Sigmoid colon (tissue), 7 donors: ENCODE data around the gene DPM2. TPM values are rescaled to one million over a fixed set of nuclear protein-coding genes. Genes with fewer than 3 reads are reported as not detected.
A peak's percentile ranks its signal among the peaks of the same experiment; 100 is the strongest.

Source experiments
- DNase-seq: peaks from one replicate; pipeline ENCODE4 v3.0.0-alpha.2; 2019
- H3K27ac ChIP-seq, 4 donors: fragments of 200-600 bp; sonication (generic); one replicate each; pipeline ENCODE4 v1.5.1; 2016 to 2019; ENCODE audit warnings: mild to moderate bottlenecking in 1 of 4
- H3K27me3 ChIP-seq, 3 donors: fragments of 200-600 bp; sonication (generic); one replicate each; pipeline ENCODE4 v1.5.1; 2019; ENCODE audit warnings: mild to moderate bottlenecking in 1 of 3
- H3K36me3 ChIP-seq, 4 donors: fragments of 200-600 bp; sonication (generic); one replicate each; pipeline ENCODE4 v1.5.1; 2016 to 2019
- H3K4me1 ChIP-seq, 4 donors: fragments of 200-600 bp; sonication (generic); one replicate each; pipeline ENCODE4 v1.5.1; 2017 to 2019
- H3K4me3 ChIP-seq, 4 donors: fragments of 200-600 bp; sonication (generic); one replicate each; pipeline ENCODE4 v1.5.1; 2017 to 2019; ENCODE audit warnings: mild to moderate bottlenecking in 2 of 4, moderate library complexity in 1 of 4
- H3K9me3 ChIP-seq, 4 donors: fragments of 200-600 bp in 3 of 4; sonication (generic) in 3 of 4; one replicate each; pipeline versions ENCODE4 v1.5.1 to v1.6.1; 2013 to 2019
- CTCF ChIP-seq, 4 experiments: fragments of 450-650 bp in 3 of 4; fragments of 200-600 bp in 1 of 4; IDR thresholded peaks; one replicate each; pipeline ENCODE4 v1.5.1; 2016 to 2019; ENCODE audit warnings: antibody characterized with exemption in 4 of 4, mild to moderate bottlenecking in 3 of 4, moderate library complexity in 2 of 4
- EP300 ChIP-seq, 4 donors: sonication (generic); formaldehyde crosslinking; IDR thresholded peaks; one replicate each; pipeline ENCODE4 v1.6.1; 2017; ENCODE audit warnings: antibody characterized with exemption in 4 of 4
- POLR2A ChIP-seq, 2 donors: fragments of 450-650 bp; IDR thresholded peaks; one replicate each; pipeline ENCODE4 v1.6.1; 2016; ENCODE audit warnings: antibody characterized with exemption in 2 of 2, mild to moderate bottlenecking in 2 of 2, moderate library complexity in 2 of 2
- POLR2AphosphoS5 ChIP-seq, 4 donors: sonication (generic); formaldehyde crosslinking; IDR thresholded peaks; one replicate each; pipeline ENCODE4 v1.6.1; 2017; ENCODE audit warnings: antibody characterized with exemption in 4 of 4
- WGBS, 2 donors: extraction: QIAGEN DNeasy Blood & Tissue Kit; methylation state at CpG; one replicate each; pipeline ENCODE4 v1.1.7; 2013; 5-methylcytosine and 5-hydroxymethylcytosine counted together
- intact Hi-C: fragments of 100-400 bp; cut with DNase I; formaldehyde crosslinking; loops from one replicate; pipeline ENCODE4 v1.15.1; 2023
- polyA plus RNA-seq, 3 donors: library from polyadenylated mRNA; stranded (reverse); fragments of 200-250 nt; gene quantifications; one replicate each; pipeline ENCODE4 v1.2.3, GENCODE V29; 2013
- total RNA-seq, 4 donors: library from RNA; depleted of rRNA; stranded (reverse); fragments of >200 nt; gene quantifications; one replicate each; pipeline ENCODE4 v1.1.0, GENCODE V29; 2016
- donor health status: healthy with polysubstance abuse.
- donor health status: Bipolar disorder and iron deficiency.
- donor health status: healthy.

DPM2 gene
- total and polyA plus RNA-seq, 7 donors, result 6.0 to 41.9 (median 11.9) TPM

DNA sequence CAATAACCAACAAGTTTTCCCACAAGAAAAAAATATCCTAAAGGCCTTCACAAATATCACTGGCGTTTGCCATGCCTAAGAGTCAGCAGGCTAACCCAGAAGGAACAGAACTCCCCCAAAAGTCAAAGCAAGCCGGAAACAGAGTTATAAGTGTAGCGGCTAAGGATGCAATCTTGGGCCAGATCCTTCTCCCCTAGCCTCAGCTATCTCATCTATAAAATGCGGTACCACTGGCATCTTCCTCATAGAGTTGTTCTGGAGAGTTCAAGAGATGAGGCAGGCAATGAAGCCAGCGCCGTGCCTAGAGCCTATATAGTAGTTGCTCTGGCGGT lies 632 bp downstream of the DPM2 start:
- intact Hi-C loops, result no loop called here
- peaks cover 0 to 32% (median 29%) of the 10 kb centered on the region in 4 donors for H3K4me1 ChIP-seq
- 7 to 14% methylated on average over 7 of the region's 7 CpGs for WGBS, 2 donors
- H3K9me3 ChIP-seq, result no peaks in the 10 kb centered on the region
- H3K4me3 ChIP-seq, result peak overlapping the region; percentile 57 to 75 (median 72)
- TF ChIP-seq EP300 (IDR thresholded peaks at IDR 0.05) (no peak), POLR2A (IDR thresholded peaks at IDR 0.05) (no peak), POLR2AphosphoS5 (IDR thresholded peaks at IDR 0.05) (no peak), CTCF (IDR thresholded peaks at IDR 0.05) (no peak)
- no peak for DNase-seq
- H3K36me3 ChIP-seq, result peaks cover 0 to 23% (median 5%) of the 10 kb centered on the region in 4 donors
- no peaks in the 10 kb centered on the region for H3K27me3 ChIP-seq
- peak overlapping the region; percentile 66 to 77 (median 71) for H3K27ac ChIP-seq

GRCh38 chr9:127936347-127936852 lies 1.3 kb downstream of the DPM2 start:
- peaks cover 0 to 33% (median 30%) of the 10 kb centered on the region in 4 donors for H3K4me1 ChIP-seq
- DNase-seq, result no peak
- peak overlapping the region in 2 of 4 donors; percentile 71 to 72 for H3K4me3 ChIP-seq
- peaks cover 0 to 6% (median 0%) of the 10 kb centered on the region in 3 donors for H3K27me3 ChIP-seq
- intact Hi-C loops, result no loop called here
- 81 to 86% methylated on average over 14 of the region's 14 CpGs for WGBS, 2 donors
- peaks cover 0 to 17% (median 5%) of the 10 kb centered on the region in 4 donors for H3K36me3 ChIP-seq
- no peaks in the 10 kb centered on the region for H3K9me3 ChIP-seq
- no peak overlapping the region for H3K27ac ChIP-seq
- no peak for TF ChIP-seq EP300 (IDR thresholded peaks at IDR 0.05)
- TF ChIP-seq POLR2AphosphoS5 (IDR thresholded peaks at IDR 0.05), result no peak
- TF ChIP-seq POLR2A (IDR thresholded peaks at IDR 0.05), result no peak

DNA sequence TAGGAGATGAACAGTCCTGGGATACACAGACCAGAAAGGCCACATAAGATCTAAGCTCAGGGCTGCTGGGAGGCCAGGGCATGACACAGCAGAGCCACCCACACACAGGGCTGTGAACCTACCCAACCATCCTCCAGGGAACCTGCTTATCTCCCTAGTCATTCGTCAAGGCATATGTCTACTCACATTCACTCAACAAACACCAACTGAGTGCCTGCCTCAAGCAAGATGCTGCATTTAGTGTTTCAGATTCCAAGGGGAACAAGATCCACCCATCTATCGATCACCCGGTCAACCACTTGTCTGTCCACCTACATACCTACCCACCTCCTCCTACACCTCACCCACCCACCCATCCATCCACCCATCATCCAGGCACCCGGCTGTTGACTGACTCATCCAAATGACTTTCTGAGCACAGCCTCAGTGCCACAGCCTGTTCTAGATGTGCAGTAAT lies 1.9 kb downstream of the DPM2 start:
- Histone ChIP-seq H3K27ac (no peak overlapping the region), H3K36me3 (peaks cover 0 to 11% (median 5%) of the 10 kb centered on the region in 4 donors), H3K4me1 (peaks cover 0 to 39% (median 37%) of the 10 kb centered on the region in 4 donors), H3K4me3 (no peak overlapping the region), H3K27me3 (peaks cover 0 to 12% (median 0%) of the 10 kb centered on the region in 3 donors), H3K9me3 (no peaks in the 10 kb centered on the region)
- WGBS, 2 donors, result 77 to 84% methylated on average over 4 of the region's 4 CpGs
- intact Hi-C loops, result no loop called here
- no peak for DNase-seq
- TF ChIP-seq EP300 (IDR thresholded peaks at IDR 0.05), result no peak

DNA sequence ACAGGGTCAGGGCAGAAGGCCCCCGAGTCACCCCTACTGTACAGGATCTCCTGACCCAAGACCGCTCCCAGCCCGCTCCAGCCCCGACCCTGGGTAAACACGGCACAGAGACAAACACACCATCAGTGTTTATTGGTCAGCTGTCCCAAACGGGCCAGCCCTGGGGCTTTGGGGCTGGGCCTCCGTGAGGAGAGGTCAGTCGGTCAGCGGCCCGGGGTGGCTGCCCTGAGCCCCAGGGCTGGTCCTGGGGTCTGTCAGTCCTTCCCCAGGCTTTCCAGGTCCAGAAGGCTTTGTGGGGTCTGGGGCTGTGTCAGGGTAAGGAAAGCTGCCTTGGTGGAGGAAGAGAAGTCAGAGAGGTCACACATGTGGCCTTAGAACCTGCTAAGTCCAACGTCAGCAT lies 2.7 kb downstream of the DPM2 start:
- TF ChIP-seq POLR2A (IDR thresholded peaks at IDR 0.05) (no peak), CTCF (IDR thresholded peaks at IDR 0.05) (no peak), POLR2AphosphoS5 (IDR thresholded peaks at IDR 0.05) (no peak), EP300 (IDR thresholded peaks at IDR 0.05) (no peak)
- Histone ChIP-seq H3K27ac (no peak overlapping the region), H3K27me3 (peaks cover 0 to 20% (median 0%) of the 10 kb centered on the region in 3 donors), H3K4me1 (peaks cover 0 to 47% (median 44%) of the 10 kb centered on the region in 4 donors), H3K4me3 (no peak overlapping the region), H3K9me3 (no peaks in the 10 kb centered on the region), H3K36me3 (peaks cover 0 to 10% (median 5%) of the 10 kb centered on the region in 4 donors)
- intact Hi-C loops, result loop anchor here (5.0 kb wide), 1 partner anchor 323 kb away; the partner anchor contains the start of gene STXBP1
- 65 to 82% methylated on average over 11 of the region's 11 CpGs for WGBS, 2 donors
- DNase-seq, result no peak

DNA sequence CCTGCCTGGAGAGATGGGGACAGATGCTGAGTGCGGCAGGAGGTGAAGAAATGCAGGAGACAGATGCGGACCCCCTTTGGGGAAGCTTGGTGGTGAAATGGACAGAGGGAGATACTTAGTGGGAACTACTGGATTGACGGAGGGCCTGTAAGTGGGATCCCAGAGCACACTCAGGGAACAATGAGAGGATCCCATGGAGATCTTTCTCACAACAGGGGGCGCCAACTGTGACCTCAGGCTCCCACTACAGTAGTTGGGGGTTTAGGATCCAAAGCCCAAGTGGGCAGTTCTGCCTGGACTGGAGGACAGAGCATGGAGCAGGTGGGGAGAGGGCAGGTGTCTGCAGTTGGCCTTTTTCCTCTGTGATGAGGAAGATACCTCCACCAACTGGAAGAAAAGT lies 3.4 kb downstream of the DPM2 start:
- Histone ChIP-seq H3K27ac (no peak overlapping the region), H3K4me3 (no peak overlapping the region), H3K27me3 (peaks cover 0 to 27% (median under 1%) of the 10 kb centered on the region in 3 donors), H3K36me3 (peaks cover 0 to 10% (median 5%) of the 10 kb centered on the region in 4 donors), H3K4me1 (peaks cover 0 to 47% (median 45%) of the 10 kb centered on the region in 4 donors), H3K9me3 (no peaks in the 10 kb centered on the region)
- WGBS, 2 donors, result 95 to 96% methylated on average over 4 of the region's 4 CpGs
- intact Hi-C loops, result loop anchor here (5.0 kb wide), 1 partner anchor 322 kb away; the partner anchor contains the start of gene STXBP1
- TF ChIP-seq EP300 (IDR thresholded peaks at IDR 0.05) (no peak), CTCF (IDR thresholded peaks at IDR 0.05) (no peak), POLR2A (IDR thresholded peaks at IDR 0.05) (no peak), POLR2AphosphoS5 (IDR thresholded peaks at IDR 0.05) (no peak)
- no peak for DNase-seq
